Measurements from ENCODE around the gene DNAAF2.
"Not testable (repeated sequence)": the region's sequence is repeated elsewhere in the genome, so short reads cannot be mapped to it uniquely, and the experiment has no call there.

DNAAF2 gene

GRCh38 chr14:49589387-49589786, 45.7 kb downstream of the DNAAF2 start:
- no peak for TF ChIP-seq CTCF (IDR thresholded peaks at IDR 0.05; ENCODE audit: insufficient read depth, low read depth, low read length, missing control alignments)
- no peak overlapping the region for H3K4me3 ChIP-seq (ENCODE audit: low read length)
- DNase-seq (ENCODE audit: low read depth) = no peak

GRCh38 chr14:49586673-49587460, 48.2 kb downstream of the DNAAF2 start:
- H3K4me3 ChIP-seq (ENCODE audit: low read length) = peak overlapping the region; percentile 62
- peak; percentile 73 for DNase-seq (ENCODE audit: low read depth)
- TF ChIP-seq CTCF (IDR thresholded peaks at IDR 0.05; ENCODE audit: insufficient read depth, low read depth, low read length, missing control alignments) = peak; percentile 69

- no peak for TF ChIP-seq CTCF (IDR thresholded peaks at IDR 0.05; ENCODE audit: insufficient read depth, low read depth, low read length, missing control alignments)
- peak within 1 kb of the TSS; percentile 62 for H3K4me3 ChIP-seq (ENCODE audit: low read length)
- peak; percentile 99 for DNase-seq (ENCODE audit: low read depth)
Observed at GRCh38 chr14:49585803-49586672, 49.0 kb downstream of the DNAAF2 start, which contains the start of gene RPS29. TSS of gene RPS29 (minus strand) at chr14:49586380. CDS start at chr14:49586346, 34 bp downstream.

GRCh38 chr14:49584981-49585640, 49.9 kb downstream of the DNAAF2 start:
- H3K4me3 ChIP-seq (ENCODE audit: low read length) = peak overlapping the region; percentile 62
- not testable (repeated sequence) for DNase-seq (ENCODE audit: low read depth)

GRCh38 chr14:49584058-49584457, 51.0 kb downstream of the DNAAF2 start:
- no peak for TF ChIP-seq CTCF (IDR thresholded peaks at IDR 0.05; ENCODE audit: insufficient read depth, low read depth, low read length, missing control alignments)

GRCh38 chr14:49583629-49584028, 51.4 kb downstream of the DNAAF2 start:
- DNase-seq (ENCODE audit: low read depth) = no peak
- H3K4me3 ChIP-seq (ENCODE audit: low read length) = no peak overlapping the region
- TF ChIP-seq CTCF (IDR thresholded peaks at IDR 0.05; ENCODE audit: insufficient read depth, low read depth, low read length, missing control alignments) = no peak

More at GRCh38 chr14:49584058-49584457, 51.0 kb downstream of the DNAAF2 start:
- no peak for DNase-seq (ENCODE audit: low read depth)
- peak overlapping the region; percentile 62 for H3K4me3 ChIP-seq (ENCODE audit: low read length)

Measured in epithelial cell of esophagus (primary cell).